Heart left ventricle (tissue), 16 donors: ENCODE results near the gene INPP4B. TPM values are rescaled to one million over a fixed set of nuclear protein-coding genes. Genes with fewer than 3 reads are reported as not detected.

Experiments
- ATAC-seq, 4 donors: fragments of 200-7000 bp; cut with Tn5 transposase; one replicate each; pipeline ENCODE4 v1.9.1; 2020 to 2022; ENCODE audit warnings: moderate library complexity in 4 of 4, mild to moderate bottlenecking in 3 of 4, moderate number of reproducible peaks in 1 of 4
- DNase-seq, 5 donors: peaks; one replicate each; pipeline ENCODE4 v3.0.0-alpha.2; 2020
- H3K27ac ChIP-seq, 12 donors: fragments of 200-600 bp; sonication (generic) in 4 of 12; one replicate each; pipeline versions ENCODE4 v1.5.0 to v1.8.0; 2016 to 2022; ENCODE audit warnings: mild to moderate bottlenecking in 2 of 12
- H3K27me3 ChIP-seq, 9 donors: fragments of 200-600 bp; sonication (generic) in 2 of 9; one replicate each; pipeline versions ENCODE4 v1.5.1 to v1.8.0; 2016 to 2022; ENCODE audit warnings: mild to moderate bottlenecking in 3 of 9
- H3K36me3 ChIP-seq, 9 donors: fragments of 200-600 bp; sonication (generic) in 2 of 9; one replicate each; pipeline versions ENCODE4 v1.5.0 to v1.8.0; 2018 to 2022; ENCODE audit warnings: mild to moderate bottlenecking in 2 of 9
- H3K4me1 ChIP-seq, 12 donors: fragments of 200-600 bp; sonication (generic) in 4 of 12; one replicate each; pipeline versions ENCODE4 v1.5.0 to v1.8.0; 2016 to 2022; ENCODE audit warnings: mild to moderate bottlenecking in 3 of 12
- H3K4me3 ChIP-seq, 12 donors: fragments of 200-600 bp; sonication (generic) in 4 of 12; one replicate each; pipeline versions ENCODE4 v1.5.0 to v1.8.0; 2017 to 2022; ENCODE audit warnings: mild to moderate bottlenecking in 9 of 12, moderate library complexity in 4 of 12
- H3K9me3 ChIP-seq, 12 donors: fragments of 200-600 bp; sonication (generic) in 4 of 12; one replicate each; pipeline versions ENCODE4 v1.5.0 to v1.8.0; 2016 to 2022; ENCODE audit warnings: mild to moderate bottlenecking in 1 of 12
- POLR2A ChIP-seq, 2 donors: fragments of 450-650 bp; IDR thresholded peaks; one replicate each; pipeline ENCODE4 v1.6.1; 2017; ENCODE audit warnings: antibody characterized with exemption in 2 of 2, mild to moderate bottlenecking in 2 of 2, moderate library complexity in 2 of 2
- WGBS, 4 donors: extraction: QIAGEN DNeasy Blood & Tissue Kit in 2 of 4; methylation state at CpG; one replicate each; pipeline versions ENCODE4 v1.1.5 to v1.1.7; 2013 to 2018; 5-methylcytosine and 5-hydroxymethylcytosine counted together
- intact Hi-C, 10 donors: fragments of 100-400 bp; cut with DNase I; formaldehyde crosslinking; loops; one replicate each; pipeline versions ENCODE4 v1.11.1 to v1.14.2; 2022
- polyA plus RNA-seq, 2 donors: library from polyadenylated mRNA; stranded (reverse); fragments of 200-250 nt; gene quantifications; one replicate each; pipeline ENCODE4 v1.2.3, GENCODE V29; 2013
- total RNA-seq, 9 donors: library from RNA; depleted of rRNA in 2 of 9; stranded (reverse); fragments of >200 nt in 2 of 9; fragmentation: NEBNext Ultra II Directional in 3 of 9; extraction: Animal tissue kit (Norgen Biotek cat#: 25700) in 3 of 9; gene quantifications; one replicate each; pipeline versions ENCODE4 v1.1.0 to v1.2.4, GENCODE V29; 2016 to 2023
- TF ChIP-seq, protein P1 (sequence below), 12 donors: fragments of 200-600 bp; sonication (generic) in 4 of 12; IDR thresholded peaks; one replicate each; pipeline versions ENCODE4 v1.5.0 to v1.8.0; 2018 to 2022; ENCODE audit warnings: antibody characterized with exemption in 12 of 12, mild to moderate bottlenecking in 5 of 12
- donor health status: ischemic (EF 13 %, LVEDD 7.1; RV severe dilation, severe dysfunction).
- donor health status: healthy with polysubstance abuse.
- donor health status: DM: no; HTN: yes; CAD: no.
- donor health status: DM: no; HTN: no; CAD: no.
- donor health status: ischemic (EF 25% LVEDD 6.9; RV normal size, moderate dysfunction).
- donor health status: ischemic (EF 25% LVEDD 5.7; RV mildly dilated, moderate dysfunction).
- donor health status: healthy.
- donor health status: DM: yes; HTN: yes; CAD: no.
- donor health status: ischemic (EF 35%, LVEDD 5.7; RV mildly dilated, moderate dysfunction).
- donor health status: nonischemic (EF 11% LVEDD 7.7; RV severe dilation, severe dysfunction).
- donor health status: DM: yes; HTN: yes; CAD: no.
- donor health status: PGD.
- donor health status: ischemic (EF 29% LVEDD 5.4; RV normal size, mild dysfunction).
- donor health status: nonischemic (EF 23%, LVEDD 6.1; RV moderate dilation, normal function).

Gene INPP4B
- total and polyA plus RNA-seq, 11 donors = 5.5 to 128 (median 39.1) TPM

DNA sequence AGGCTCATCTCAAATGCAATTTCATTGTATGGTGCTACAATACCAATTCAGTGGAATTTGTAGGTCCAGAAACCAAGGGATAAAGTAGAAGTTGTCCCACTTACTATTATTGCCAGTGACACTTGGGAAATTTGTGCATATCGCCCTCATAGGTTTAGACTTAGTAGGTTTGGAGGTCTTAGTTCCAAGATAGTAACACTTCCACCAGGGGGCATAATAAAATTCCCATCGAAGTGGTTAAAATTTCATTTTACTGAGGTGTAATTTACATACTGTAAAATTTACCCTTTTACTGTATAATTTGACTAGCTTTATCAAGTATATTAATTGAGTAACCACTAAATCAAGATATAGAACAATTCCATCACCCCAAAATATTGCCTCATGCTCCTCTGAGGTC, 174.6 kb downstream of the INPP4B start:
- Histone ChIP-seq H3K36me3 (no peaks in the 10 kb centered on the region), H3K27ac (no peak overlapping the region), H3K4me1 (no peaks in the 10 kb centered on the region), H3K4me3 (no peak overlapping the region), H3K27me3 (no peaks in the 10 kb centered on the region), H3K9me3 (peaks cover 0 to 50% (median 16%) of the 10 kb centered on the region in 12 donors)
- intact Hi-C loops = no loop called here
- no peak for TF ChIP-seq POLR2A (IDR thresholded peaks at IDR 0.05)
- TF ChIP-seq, protein P1, sequence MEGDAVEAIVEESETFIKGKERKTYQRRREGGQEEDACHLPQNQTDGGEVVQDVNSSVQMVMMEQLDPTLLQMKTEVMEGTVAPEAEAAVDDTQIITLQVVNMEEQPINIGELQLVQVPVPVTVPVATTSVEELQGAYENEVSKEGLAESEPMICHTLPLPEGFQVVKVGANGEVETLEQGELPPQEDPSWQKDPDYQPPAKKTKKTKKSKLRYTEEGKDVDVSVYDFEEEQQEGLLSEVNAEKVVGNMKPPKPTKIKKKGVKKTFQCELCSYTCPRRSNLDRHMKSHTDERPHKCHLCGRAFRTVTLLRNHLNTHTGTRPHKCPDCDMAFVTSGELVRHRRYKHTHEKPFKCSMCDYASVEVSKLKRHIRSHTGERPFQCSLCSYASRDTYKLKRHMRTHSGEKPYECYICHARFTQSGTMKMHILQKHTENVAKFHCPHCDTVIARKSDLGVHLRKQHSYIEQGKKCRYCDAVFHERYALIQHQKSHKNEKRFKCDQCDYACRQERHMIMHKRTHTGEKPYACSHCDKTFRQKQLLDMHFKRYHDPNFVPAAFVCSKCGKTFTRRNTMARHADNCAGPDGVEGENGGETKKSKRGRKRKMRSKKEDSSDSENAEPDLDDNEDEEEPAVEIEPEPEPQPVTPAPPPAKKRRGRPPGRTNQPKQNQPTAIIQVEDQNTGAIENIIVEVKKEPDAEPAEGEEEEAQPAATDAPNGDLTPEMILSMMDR (IDR thresholded peaks at IDR 0.05) = no peak
- DNase-seq = no peak
- WGBS, 4 donors = 78 to 85% (median 82%) methylated on average over 2 of the region's 2 CpGs
- ATAC-seq = no peak

DNA sequence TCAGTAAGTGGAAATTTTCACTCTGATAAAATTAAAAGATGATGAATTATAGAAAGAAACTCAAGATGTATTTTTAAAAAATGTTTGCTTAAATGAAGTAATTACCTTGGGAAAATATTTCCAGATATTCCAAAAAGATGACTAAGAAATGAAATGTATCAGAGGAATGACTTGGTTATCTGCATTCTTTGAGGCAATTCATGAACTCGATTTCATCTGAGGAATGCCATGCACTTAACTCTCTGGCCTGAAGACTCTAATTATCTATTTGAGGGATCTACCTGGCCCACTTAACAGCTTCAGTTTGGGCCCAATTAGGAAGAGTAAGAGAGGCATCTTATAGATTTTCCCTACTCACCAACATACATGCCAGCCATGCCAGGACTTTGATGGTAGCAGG, 182.3 kb downstream of the INPP4B start:
- TF ChIP-seq POLR2A (IDR thresholded peaks at IDR 0.05) = no peak
- TF ChIP-seq, protein P1 (IDR thresholded peaks at IDR 0.05) = no peak
- ATAC-seq = no peak
- DNase-seq = no peak
- no peaks in the 10 kb centered on the region for H3K36me3 ChIP-seq
- intact Hi-C loops = no loop called here
- H3K4me3 ChIP-seq = no peak overlapping the region
- no peak overlapping the region for H3K27ac ChIP-seq
- no peaks in the 10 kb centered on the region for H3K4me1 ChIP-seq
- peaks cover 0 to 33% (median 9%) of the 10 kb centered on the region in 12 donors for H3K9me3 ChIP-seq
- WGBS, 4 donors = 72 to 82% (median 77%) methylated on average over 1 of the region's 1 CpG
- H3K27me3 ChIP-seq = no peaks in the 10 kb centered on the region

DNA sequence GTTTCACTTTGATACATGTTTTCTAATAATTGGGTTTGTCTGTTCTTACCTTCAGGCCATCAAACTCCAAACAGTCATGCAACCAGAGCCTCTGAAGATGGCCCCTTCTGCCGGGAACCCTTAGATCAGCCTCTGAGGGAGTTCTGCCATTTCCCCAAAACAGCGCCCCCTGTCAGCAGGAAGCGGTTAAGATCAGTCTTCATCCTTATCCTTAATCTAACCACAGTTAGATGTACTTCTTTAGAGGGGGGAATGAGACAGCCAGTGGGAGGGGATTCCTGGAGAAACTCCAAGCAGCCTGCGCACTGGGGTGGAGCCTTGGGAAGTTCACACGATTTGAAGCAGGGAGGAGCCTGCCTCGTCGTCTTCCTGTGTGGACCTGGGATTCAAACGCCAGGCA, 185.4 kb downstream of the INPP4B start:
- TF ChIP-seq, protein P1 (IDR thresholded peaks at IDR 0.05) = no peak
- TF ChIP-seq POLR2A (IDR thresholded peaks at IDR 0.05) = no peak

DNA sequence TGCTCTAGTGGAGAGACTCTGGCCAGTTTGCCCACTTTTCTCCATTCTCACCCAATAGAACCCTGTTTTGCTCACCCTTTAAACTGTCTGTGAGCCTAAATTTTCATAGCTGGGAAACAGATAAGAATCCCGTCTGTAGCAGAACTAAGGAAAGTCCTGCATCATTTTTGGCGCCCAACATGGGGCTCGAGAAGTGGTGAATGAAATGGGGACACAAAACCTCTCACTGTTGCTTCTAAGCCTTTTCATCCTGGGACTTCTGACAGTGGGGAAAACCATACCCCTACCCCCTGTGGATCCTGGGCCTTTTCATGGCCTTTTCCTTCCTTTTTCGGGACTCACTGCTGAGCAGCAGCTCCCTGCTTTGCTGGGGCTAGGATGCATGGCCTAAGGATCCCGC, 189.9 kb downstream of the INPP4B start:
- TF ChIP-seq, protein P1 (IDR thresholded peaks at IDR 0.05) = no peak
- no peak for TF ChIP-seq POLR2A (IDR thresholded peaks at IDR 0.05)
- Histone ChIP-seq H3K4me3 (no peak overlapping the region), H3K9me3 (peaks cover 3 to 91% (median 53%) of the 10 kb centered on the region in 12 donors), H3K27ac (no peak overlapping the region), H3K4me1 (no peaks in the 10 kb centered on the region), H3K36me3 (peaks cover 0 to 25% (median 0%) of the 10 kb centered on the region in 9 donors), H3K27me3 (no peaks in the 10 kb centered on the region)
- intact Hi-C loops = no loop called here
- 83 to 94% (median 92%) methylated on average over 5 of the region's 5 CpGs for WGBS, 4 donors
- no peak for ATAC-seq
- no peak for DNase-seq

More for the DNA sequence above, 185.4 kb downstream of the INPP4B start:
- 76 to 86% (median 79%) methylated on average over 8 of the region's 8 CpGs for WGBS, 4 donors
- Histone ChIP-seq H3K27me3 (no peaks in the 10 kb centered on the region), H3K4me1 (no peaks in the 10 kb centered on the region), H3K9me3 (peaks cover 3 to 45% (median 23%) of the 10 kb centered on the region in 12 donors), H3K27ac (no peak overlapping the region), H3K36me3 (peaks cover 0 to 7% (median 0%) of the 10 kb centered on the region in 9 donors), H3K4me3 (no peak overlapping the region)
- DNase-seq = no peak
- intact Hi-C loops = no loop called here
- no peak for ATAC-seq
